HepG2 (cell line): Measurements from ENCODE around the gene THBS1. TPM values are rescaled to one million over a fixed set of nuclear protein-coding genes. Genes with fewer than 3 reads are reported as not detected.

Experiments used
- BHLHE40 ChIP-seq: IDR thresholded peaks from 2 replicates; pipeline ENCODE4 v1.6.1; 2011; ENCODE audit warnings: low read length, improper control_type of control experiment
- E2F5 ChIP-seq: sonication (generic); formaldehyde crosslinking; conservative IDR thresholded peaks from 2 replicates; pipeline ENCODE4 v1.4.0; 2020; ENCODE audit warnings: missing genetic modification reagents
- FOSL2 ChIP-seq: sonication (generic); formaldehyde crosslinking; IDR thresholded peaks from 2 replicates; pipeline ENCODE4 v1.4.0; 2020; ENCODE audit warnings: missing genetic modification reagents
- FOXA1 ChIP-seq, 2 experiments: fragments of 450-650 bp in 1 of 2; sonication (generic) in 1 of 2; formaldehyde crosslinking in 1 of 2; IDR thresholded peaks; 2 replicates each; pipeline versions ENCODE4 v1.4.0 to v1.6.1; 2016 to 2020; ENCODE audit warnings: missing genetic modification reagents in 1 of 2
- GATAD2A ChIP-seq: IDR thresholded peaks from 2 replicates; pipeline ENCODE4 v1.6.1; 2016
- HNF4G ChIP-seq, 2 experiments: sonication (generic) in 1 of 2; formaldehyde crosslinking in 1 of 2; IDR thresholded peaks; 2 replicates each; pipeline versions ENCODE4 v1.4.0 to v1.6.1; 2011 to 2020; ENCODE audit warnings: borderline replicate concordance in 2 of 2, low read depth in 2 of 2, mild to moderate bottlenecking in 2 of 2, low read length in 1 of 2, missing genetic modification reagents in 1 of 2, moderate library complexity in 1 of 2
- HNRNPL ChIP-seq: fragments of 200-400 bp; formaldehyde crosslinking; IDR thresholded peaks from 2 replicates; pipeline ENCODE4 v1.6.1; 2017; ENCODE audit warnings: mild to moderate bottlenecking, low read depth, low read length
- KDM2A ChIP-seq: sonication (generic); formaldehyde crosslinking; IDR thresholded peaks from 2 replicates; pipeline ENCODE4 v1.4.0; 2020; ENCODE audit warnings: low read depth, missing genetic modification reagents, borderline replicate concordance
- KDM3A ChIP-seq: IDR thresholded peaks from 2 replicates; pipeline ENCODE4 v1.6.1; 2018; ENCODE audit warnings: low read depth, missing compliant biosample characterization
- KDM5A ChIP-seq: fragments of 200-600 bp; sonication (generic); IDR thresholded peaks from 2 replicates; pipeline ENCODE4 v1.7.0; 2018; ENCODE audit warnings: antibody characterized with exemption, mild to moderate bottlenecking, low read length, borderline replicate concordance
- KLF16 ChIP-seq, 2 experiments: sonication (generic) in 1 of 2; formaldehyde crosslinking in 1 of 2; IDR thresholded peaks; 2 replicates each; pipeline versions ENCODE4 v1.6.1 to v1.8.0; 2016 to 2023; ENCODE audit warnings: missing genetic modification reagents in 2 of 2, missing compliant biosample characterization in 1 of 2
- MED13 ChIP-seq: sonication (generic); formaldehyde crosslinking; IDR thresholded peaks from 2 replicates; pipeline ENCODE4 v1.5.0; 2020; ENCODE audit warnings: missing genetic modification reagents
- RBM39 ChIP-seq: fragments of 200-400 bp; formaldehyde crosslinking; IDR thresholded peaks from one replicate; pipeline ENCODE4 v1.6.1; 2018; ENCODE audit warnings: antibody characterized with exemption, mild to moderate bottlenecking, low read depth, low read length; ENCODE audit not compliant: poor library complexity, severe bottlenecking
- SIN3B ChIP-seq: fragments of 150-350 bp; IDR thresholded peaks from 2 replicates; pipeline ENCODE4 v1.6.1; 2014; ENCODE audit warnings: low read length
- SMARCE1 ChIP-seq: fragments of 450-650 bp; IDR thresholded peaks from 2 replicates; pipeline ENCODE4 v1.6.1; 2017; ENCODE audit warnings: borderline replicate concordance
- SOX13 ChIP-seq, 3 experiments: fragments of 450-650 bp in 1 of 3; sonication (generic) in 1 of 3; formaldehyde crosslinking in 1 of 3; IDR thresholded peaks in 2 of 3; conservative IDR thresholded peaks in 1 of 3; 2 replicates each; pipeline versions ENCODE4 v1.5.0 to v1.6.1; 2016 to 2020; ENCODE audit warnings: antibody characterized with exemption in 1 of 3, mild to moderate bottlenecking in 1 of 3, missing compliant biosample characterization in 1 of 3, missing genetic modification reagents in 1 of 3, moderate library complexity in 1 of 3
- SPEN ChIP-seq: sonication (generic); formaldehyde crosslinking; IDR thresholded peaks from 2 replicates; pipeline ENCODE4 v1.5.1; 2020; ENCODE audit warnings: low read depth, mild to moderate bottlenecking, missing genetic modification reagents
- TARDBP ChIP-seq: sonication (generic); formaldehyde crosslinking; IDR thresholded peaks from 2 replicates; pipeline ENCODE4 v1.8.0; 2022; ENCODE audit warnings: mild to moderate bottlenecking, missing genetic modification reagents
- THRA ChIP-seq: sonication (generic); formaldehyde crosslinking; IDR thresholded peaks from 2 replicates; pipeline ENCODE4 v1.4.0; 2020; ENCODE audit warnings: missing genetic modification reagents, borderline replicate concordance
- YEATS2 ChIP-seq: sonication (generic); formaldehyde crosslinking; IDR thresholded peaks from 2 replicates; pipeline ENCODE4 v1.4.0; 2020; ENCODE audit warnings: missing genetic modification reagents, borderline replicate concordance
- ZFAT ChIP-seq: sonication (generic); formaldehyde crosslinking; conservative IDR thresholded peaks from 2 replicates; pipeline ENCODE4 v1.8.1; 2023; ENCODE audit warnings: missing genetic modification reagents, inconsistent platforms
- ZKSCAN8 ChIP-seq: IDR thresholded peaks from 2 replicates; pipeline ENCODE4 v1.6.1; 2016; ENCODE audit warnings: borderline replicate concordance, missing genetic modification reagents, missing compliant biosample characterization
- ZNF33B ChIP-seq: sonication (generic); formaldehyde crosslinking; IDR thresholded peaks from 2 replicates; pipeline ENCODE4 v1.5.1; 2020; ENCODE audit warnings: mild to moderate bottlenecking, missing genetic modification reagents
- ZNF780A ChIP-seq: sonication (generic); formaldehyde crosslinking; IDR thresholded peaks from 2 replicates; pipeline ENCODE4 v1.8.0; 2022; ENCODE audit warnings: mild to moderate bottlenecking, missing genetic modification reagents, moderate library complexity
- ZSCAN12 ChIP-seq: sonication (generic); formaldehyde crosslinking; IDR thresholded peaks from 2 replicates; pipeline ENCODE4 v1.9.0; 2021; ENCODE audit warnings: mild to moderate bottlenecking, missing genetic modification reagents
- polyA plus RNA-seq, 8 experiments: library from polyadenylated mRNA; depleted of rRNA in 3 of 8; stranded (reverse) in 7 of 8; unstranded in 1 of 8; fragments of >200 nt; fragmentation: Illumina TruSeq in 4 of 8; extraction: Trizol in 4 of 8; gene quantifications; 2 replicates each; pipeline versions ENCODE4 v1.2.1 to v1.2.3, GENCODE V29; 2011 to 2016; ENCODE audit warnings: low read depth in 4 of 8, missing spikeins in 1 of 8, mixed read lengths in 1 of 8; ENCODE audit not compliant: insufficient read depth in 1 of 8
- total RNA-seq, 5 experiments: library from RNA; depleted of rRNA; stranded (reverse); fragments of >200 nt; fragmentation: Illumina TruSeq; extraction: Trizol; gene quantifications; 2 replicates each; pipeline ENCODE4 v1.2.3, GENCODE V29; 2016; ENCODE audit warnings: low read depth in 1 of 5
- TF ChIP-seq, protein P1 (sequence below): sonication (generic); formaldehyde crosslinking; IDR thresholded peaks from 2 replicates; pipeline ENCODE4 v1.8.1; 2023; ENCODE audit warnings: mild to moderate bottlenecking, missing genetic modification reagents

Gene THBS1
- total and polyA plus RNA-seq, 2 of the 13 experiments (the other 11 are each of a cell fraction or from before 2014, with no cell fraction given) = 54.7 to 67.1 TPM

DNA sequence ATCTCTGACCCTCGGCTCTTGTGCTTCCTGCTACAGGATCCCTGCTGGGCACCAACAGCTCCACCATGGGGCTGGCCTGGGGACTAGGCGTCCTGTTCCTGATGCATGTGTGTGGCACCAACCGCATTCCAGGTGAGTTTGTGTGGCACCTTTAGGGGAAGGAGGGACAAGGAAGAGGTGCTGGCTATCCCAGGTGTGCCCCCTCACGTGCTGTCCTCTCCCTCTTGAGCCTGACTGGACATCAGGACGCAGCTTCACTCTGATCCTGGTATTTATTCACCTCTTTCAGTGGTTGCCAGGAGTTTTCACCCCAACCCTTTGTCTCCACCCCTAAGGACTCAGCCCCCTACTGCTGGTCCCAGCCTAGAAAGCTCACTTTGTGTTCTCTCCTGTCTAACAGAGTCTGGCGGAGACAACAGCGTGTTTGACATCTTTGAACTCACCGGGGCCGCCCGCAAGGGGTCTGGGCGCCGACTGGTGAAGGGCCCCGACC lies 960 bp downstream of the THBS1 start (continued):
- TF ChIP-seq THRA (peak; percentile 47; the same call in 1 of the 2 replicates), FOSL2 (0 out of 2 replicates have a peak, but pooled peaks have one; percentile 23), ZNF780A (0 out of 2 replicates have a peak, but pooled peaks have one; percentile 59), SIN3B (0 out of 2 replicates have a peak, but pooled peaks have one; percentile 50), KDM3A (CRISPR knock-in tag) (peak; percentile 70; the same call in 1 of the 2 replicates), ZFAT (CRISPR knock-in tag) (no peak), SPEN (CRISPR knock-in tag) (peak; percentile 50), KLF16 (CRISPR knock-in tag; IDR thresholded peaks at IDR 0.05) (0 out of 4 replicates have a peak, but pooled peaks of 1 of the 2 experiments have one; percentile 41), SMARCE1 (no peak), E2F5 (no peak), TARDBP (0 out of 2 replicates have a peak, but pooled peaks have one; percentile 12), YEATS2 (peak; percentile 38; the same call in 1 of the 2 replicates), ZSCAN12 (no peak), MED13 (no peak), RBM39 (peak; percentile 12), ZKSCAN8 (CRISPR knock-in tag) (no peak), BHLHE40 (peak; percentile 31; the same call in 1 of the 2 replicates), SOX13 (IDR thresholded peaks at IDR 0.05) (no peak), SOX13 (CRISPR knock-in tag; conservative IDR thresholded peaks at IDR 0.05 in 1 of 2, IDR thresholded peaks at IDR 0.05 in 1 of 2) (0 out of 4 replicates have a peak, but pooled peaks of 1 of the 2 experiments have one; percentile 15), ZNF33B (CRISPR knock-in tag) (no peak), HNF4G (IDR thresholded peaks at IDR 0.05; ENCODE audit: borderline replicate concordance, low read depth, low read length) (peak; percentile 48; the same call in 1 of the 2 replicates), HNF4G (CRISPR knock-in tag; IDR thresholded peaks at IDR 0.05; ENCODE audit: borderline replicate concordance, low read depth) (0 out of 2 replicates have a peak, but pooled peaks have one; percentile 5), GATAD2A (peak; percentile 46; the same call in 1 of the 2 replicates), HNRNPL (peak; percentile 86), KDM2A (CRISPR knock-in tag) (peak; percentile 9; the same call in 1 of the 2 replicates), FOXA1 (IDR thresholded peaks at IDR 0.05) (no peak), FOXA1 (CRISPR knock-in tag; IDR thresholded peaks at IDR 0.05) (0 out of 2 replicates have a peak, but pooled peaks have one; percentile 11), KDM5A (0 out of 2 replicates have a peak, but pooled peaks have one; percentile 37)
- TF ChIP-seq, protein P1, sequence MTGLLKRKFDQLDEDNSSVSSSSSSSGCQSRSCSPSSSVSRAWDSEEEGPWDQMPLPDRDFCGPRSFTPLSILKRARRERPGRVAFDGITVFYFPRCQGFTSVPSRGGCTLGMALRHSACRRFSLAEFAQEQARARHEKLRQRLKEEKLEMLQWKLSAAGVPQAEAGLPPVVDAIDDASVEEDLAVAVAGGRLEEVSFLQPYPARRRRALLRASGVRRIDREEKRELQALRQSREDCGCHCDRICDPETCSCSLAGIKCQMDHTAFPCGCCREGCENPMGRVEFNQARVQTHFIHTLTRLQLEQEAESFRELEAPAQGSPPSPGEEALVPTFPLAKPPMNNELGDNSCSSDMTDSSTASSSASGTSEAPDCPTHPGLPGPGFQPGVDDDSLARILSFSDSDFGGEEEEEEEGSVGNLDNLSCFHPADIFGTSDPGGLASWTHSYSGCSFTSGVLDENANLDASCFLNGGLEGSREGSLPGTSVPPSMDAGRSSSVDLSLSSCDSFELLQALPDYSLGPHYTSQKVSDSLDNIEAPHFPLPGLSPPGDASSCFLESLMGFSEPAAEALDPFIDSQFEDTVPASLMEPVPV = no peak
